ENCODE data around the gene TNS3. TPM values are rescaled to one million over a fixed set of nuclear protein-coding genes. Genes with fewer than 3 reads are reported as not detected.

The TNS3 gene
- total RNA-seq, 4 donors from 2014 or later = 34.6 to 52.5 (median 48.6) TPM

GRCh38 chr7:47248797-47249196 lies 333.1 kb downstream of the TNS3 start:
- Histone ChIP-seq H3K36me3 (no peaks in the 10 kb centered on the region), H3K4me3 (no peak overlapping the region), H3K27ac (replicated peaks in 1 of 4) (no peak overlapping the region), H3K4me1 (peaks cover 6 to 7% (median 6%) of the 10 kb centered on the region in 4 donors), H3K27me3 (no peaks in the 10 kb centered on the region), H3K9me3 (no peaks in the 10 kb centered on the region)
- intact Hi-C loops (cut with DNase I) = no loop called here
- no peak for DNase-seq (ENCODE audit: extremely low spot score)
- TF ChIP-seq EP300 (IDR thresholded peaks at IDR 0.05) (no peak), CTCF (IDR thresholded peaks at IDR 0.05) (no peak), POLR2AphosphoS5 (IDR thresholded peaks at IDR 0.05) (no peak), POLR2A (IDR thresholded peaks at IDR 0.05; ENCODE audit: low read depth) (no peak)
- WGBS = 92% methylated on average over 3 of the region's 3 CpGs

GRCh38 chr7:47247132-47247531 lies 334.8 kb downstream of the TNS3 start:
- DNase-seq (ENCODE audit: extremely low spot score) = no peak
- WGBS = 57% methylated on average over 5 of the region's 5 CpGs
- Histone ChIP-seq H3K9me3 (no peaks in the 10 kb centered on the region), H3K27me3 (no peaks in the 10 kb centered on the region), H3K4me3 (no peak overlapping the region), H3K27ac (replicated peaks in 1 of 4) (no peak overlapping the region), H3K4me1 (no peaks in the 10 kb centered on the region), H3K36me3 (no peaks in the 10 kb centered on the region)
- intact Hi-C loops (cut with DNase I) = no loop called here
- TF ChIP-seq POLR2AphosphoS5 (IDR thresholded peaks at IDR 0.05) (no peak), POLR2A (IDR thresholded peaks at IDR 0.05; ENCODE audit: low read depth) (no peak), CTCF (IDR thresholded peaks at IDR 0.05) (no peak), EP300 (IDR thresholded peaks at IDR 0.05) (no peak)

- H3K27ac ChIP-seq (replicated peaks in 1 of 4) = no peak overlapping the region
- no peak overlapping the region for H3K4me3 ChIP-seq
- no peaks in the 10 kb centered on the region for H3K36me3 ChIP-seq
- TF ChIP-seq CTCF (IDR thresholded peaks at IDR 0.05) (no peak), POLR2A (IDR thresholded peaks at IDR 0.05; ENCODE audit: low read depth) (no peak), POLR2AphosphoS5 (IDR thresholded peaks at IDR 0.05) (no peak), EP300 (IDR thresholded peaks at IDR 0.05) (no peak)
- DNase-seq (ENCODE audit: extremely low spot score) = no peak
- H3K27me3 ChIP-seq = no peaks in the 10 kb centered on the region
- H3K9me3 ChIP-seq = no peaks in the 10 kb centered on the region
- intact Hi-C loops (cut with DNase I) = no loop called here
- H3K4me1 ChIP-seq = peaks cover 0 to 3% (median 0%) of the 10 kb centered on the region in 4 donors
These were observed 337.2 kb downstream of the TNS3 start for GRCh38 chr7:47244692-47245091.

GRCh38 chr7:47241112-47242065 lies 340.5 kb downstream of the TNS3 start:
- Histone ChIP-seq H3K27me3 (no peaks in the 10 kb centered on the region), H3K27ac (replicated peaks in 1 of 4) (no peak overlapping the region), H3K4me1 (peaks cover 0 to 5% (median 2%) of the 10 kb centered on the region in 4 donors), H3K4me3 (no peak overlapping the region), H3K9me3 (no peaks in the 10 kb centered on the region), H3K36me3 (no peaks in the 10 kb centered on the region)
- DNase-seq (ENCODE audit: extremely low spot score) = no peak
- intact Hi-C loops (cut with DNase I) = no loop called here
- no peak for TF ChIP-seq POLR2AphosphoS5 (IDR thresholded peaks at IDR 0.05)
- no peak for TF ChIP-seq CTCF (IDR thresholded peaks at IDR 0.05)
- TF ChIP-seq POLR2A (IDR thresholded peaks at IDR 0.05; ENCODE audit: low read depth) = no peak
- TF ChIP-seq EP300 (IDR thresholded peaks at IDR 0.05) = no peak
- 86% methylated on average over 10 of the region's 10 CpGs for WGBS
